ENCODE results near the gene NKTR. TPM values are rescaled to one million over a fixed set of nuclear protein-coding genes. Genes with fewer than 3 reads are reported as not detected.

The NKTR gene
- total RNA-seq, 4 donors from 2014 or later = 119 to 361 (median 164) TPM

DNA sequence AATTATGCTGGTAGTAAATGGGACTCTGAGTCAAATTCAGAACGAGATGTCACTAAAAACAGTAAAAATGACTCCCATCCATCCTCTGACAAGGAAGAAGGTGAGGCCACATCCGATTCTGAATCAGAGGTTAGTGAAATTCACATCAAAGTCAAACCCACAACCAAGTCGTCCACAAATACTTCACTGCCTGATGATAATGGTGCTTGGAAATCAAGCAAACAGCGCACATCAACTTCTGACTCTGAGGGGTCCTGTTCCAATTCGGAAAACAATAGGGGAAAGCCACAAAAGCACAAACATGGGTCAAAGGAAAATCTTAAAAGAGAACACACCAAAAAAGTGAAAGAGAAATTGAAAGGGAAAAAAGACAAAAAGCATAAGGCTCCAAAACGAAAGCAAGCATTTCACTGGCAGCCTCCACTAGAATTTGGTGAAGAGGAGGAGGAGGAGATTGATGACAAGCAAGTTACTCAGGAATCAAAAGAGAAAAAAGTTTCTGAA is 37.9 kb downstream of the NKTR start:
- H3K36me3 ChIP-seq = no peaks in the 10 kb centered on the region
- intact Hi-C loops (cut with DNase I; ENCODE audit: low total_unique reads) = no loop called here
- DNase-seq = no peak
- H3K9me3 ChIP-seq = no peaks in the 10 kb centered on the region
- TF ChIP-seq POLR2A (IDR thresholded peaks at IDR 0.05) = no peak
- TF ChIP-seq, protein P1, sequence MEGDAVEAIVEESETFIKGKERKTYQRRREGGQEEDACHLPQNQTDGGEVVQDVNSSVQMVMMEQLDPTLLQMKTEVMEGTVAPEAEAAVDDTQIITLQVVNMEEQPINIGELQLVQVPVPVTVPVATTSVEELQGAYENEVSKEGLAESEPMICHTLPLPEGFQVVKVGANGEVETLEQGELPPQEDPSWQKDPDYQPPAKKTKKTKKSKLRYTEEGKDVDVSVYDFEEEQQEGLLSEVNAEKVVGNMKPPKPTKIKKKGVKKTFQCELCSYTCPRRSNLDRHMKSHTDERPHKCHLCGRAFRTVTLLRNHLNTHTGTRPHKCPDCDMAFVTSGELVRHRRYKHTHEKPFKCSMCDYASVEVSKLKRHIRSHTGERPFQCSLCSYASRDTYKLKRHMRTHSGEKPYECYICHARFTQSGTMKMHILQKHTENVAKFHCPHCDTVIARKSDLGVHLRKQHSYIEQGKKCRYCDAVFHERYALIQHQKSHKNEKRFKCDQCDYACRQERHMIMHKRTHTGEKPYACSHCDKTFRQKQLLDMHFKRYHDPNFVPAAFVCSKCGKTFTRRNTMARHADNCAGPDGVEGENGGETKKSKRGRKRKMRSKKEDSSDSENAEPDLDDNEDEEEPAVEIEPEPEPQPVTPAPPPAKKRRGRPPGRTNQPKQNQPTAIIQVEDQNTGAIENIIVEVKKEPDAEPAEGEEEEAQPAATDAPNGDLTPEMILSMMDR (IDR thresholded peaks at IDR 0.05) = no peak
- no peaks in the 10 kb centered on the region for H3K27me3 ChIP-seq
- no peak overlapping the region for H3K27ac ChIP-seq
- no peaks in the 10 kb centered on the region for H3K4me1 ChIP-seq
- H3K4me3 ChIP-seq = no peak overlapping the region

DNA sequence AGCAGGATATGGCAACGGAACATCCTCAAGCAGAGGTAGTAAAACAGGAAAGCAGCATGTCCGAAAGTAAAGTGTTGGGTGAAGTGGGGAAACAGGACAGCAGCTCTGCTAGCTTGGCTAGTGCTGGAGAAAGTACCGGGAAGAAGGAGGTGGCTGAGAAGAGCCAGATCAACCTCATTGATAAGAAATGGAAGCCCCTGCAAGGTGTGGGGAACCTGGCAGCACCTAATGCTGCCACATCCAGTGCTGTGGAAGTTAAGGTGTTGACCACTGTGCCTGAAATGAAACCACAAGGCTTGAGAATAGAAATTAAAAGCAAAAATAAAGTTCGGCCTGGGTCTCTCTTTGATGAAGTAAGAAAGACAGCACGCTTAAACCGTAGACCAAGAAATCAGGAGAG is 38.7 kb downstream of the NKTR start:
- H3K36me3 ChIP-seq = no peaks in the 10 kb centered on the region
- intact Hi-C loops (cut with DNase I; ENCODE audit: low total_unique reads) = no loop called here
- H3K4me1 ChIP-seq = no peaks in the 10 kb centered on the region
- no peak for TF ChIP-seq POLR2A (IDR thresholded peaks at IDR 0.05)
- TF ChIP-seq, protein P1 (IDR thresholded peaks at IDR 0.05) = no peak
- H3K27ac ChIP-seq = no peak overlapping the region
- no peak for DNase-seq
- no peaks in the 10 kb centered on the region for H3K27me3 ChIP-seq
- no peak overlapping the region for H3K4me3 ChIP-seq
- no peaks in the 10 kb centered on the region for H3K9me3 ChIP-seq

GRCh38 chr3:42640129-42640528 is 39.6 kb downstream of the NKTR start:
- Histone ChIP-seq H3K4me3 (no peak overlapping the region), H3K9me3 (no peaks in the 10 kb centered on the region), H3K4me1 (no peaks in the 10 kb centered on the region), H3K27me3 (no peaks in the 10 kb centered on the region), H3K27ac (no peak overlapping the region), H3K36me3 (no peaks in the 10 kb centered on the region)
- TF ChIP-seq, protein P1 (IDR thresholded peaks at IDR 0.05) = no peak
- TF ChIP-seq POLR2A (IDR thresholded peaks at IDR 0.05) = no peak
- DNase-seq = no peak
- intact Hi-C loops (cut with DNase I; ENCODE audit: low total_unique reads) = no loop called here

- Histone ChIP-seq H3K27me3 (no peaks in the 10 kb centered on the region), H3K4me1 (no peaks in the 10 kb centered on the region), H3K27ac (no peak overlapping the region), H3K9me3 (no peaks in the 10 kb centered on the region), H3K4me3 (no peak overlapping the region), H3K36me3 (no peaks in the 10 kb centered on the region)
- no peak for TF ChIP-seq POLR2A (IDR thresholded peaks at IDR 0.05)
- TF ChIP-seq, protein P1 (IDR thresholded peaks at IDR 0.05) = no peak
- no peak for DNase-seq
- intact Hi-C loops (cut with DNase I; ENCODE audit: low total_unique reads) = no loop called here
Observed at GRCh38 chr3:42640771-42641370, 40.4 kb downstream of the NKTR start.

GRCh38 chr3:42647821-42648459 is 47.5 kb downstream of the NKTR start:
- H3K4me3 ChIP-seq = no peak overlapping the region
- TF ChIP-seq, protein P1 (IDR thresholded peaks at IDR 0.05) = no peak
- no peak for TF ChIP-seq POLR2A (IDR thresholded peaks at IDR 0.05)
- H3K4me1 ChIP-seq = peaks cover 3 to 10% of the 10 kb centered on the region in 2 donors
- no peaks in the 10 kb centered on the region for H3K9me3 ChIP-seq
- no peaks in the 10 kb centered on the region for H3K36me3 ChIP-seq
- no peak overlapping the region for H3K27ac ChIP-seq
- intact Hi-C loops (cut with DNase I; ENCODE audit: low total_unique reads) = no loop called here
- H3K27me3 ChIP-seq = no peaks in the 10 kb centered on the region
- DNase-seq = no peak
